HEK293 (cell line): ENCODE results near the gene THRSP.
"Not testable (repeated sequence)": the region's sequence is repeated elsewhere in the genome, so short reads cannot be mapped to it uniquely, and the experiment has no call there.

ENCODE experiments used
- CTCF ChIA-PET: fragments of 350-600 bp; formaldehyde crosslinking; extraction: SDS; loops from one replicate; lab custom pipeline; 2021; ENCODE audit warnings: antibody characterized with exemption; lab: Yijun Ruan, JAX
- POLR2A ChIA-PET: fragments of 300-600 bp; formaldehyde crosslinking; extraction: SDS; loops from one replicate; lab custom pipeline; 2020; ENCODE audit warnings: antibody characterized with exemption, inconsistent platforms; lab: Yijun Ruan, JAX
- H3K27ac ChIP-seq: fragments of 200-500 bp; sonication (Bioruptor generic); 2 replicates; pipeline ENCODE4 v1.5.1; 2014; ENCODE audit warnings: low read depth, low read length, control low read depth, inconsistent platforms; ENCODE audit errors: extremely low read depth
- H3K36me3 ChIP-seq, 2 experiments: fragments of 200-500 bp in 1 of 2; sonication (Bioruptor generic) in 1 of 2; 1 replicate in 1 of 2; 2 replicates in 1 of 2; pipeline ENCODE4 v1.5.1; 2014 to 2017; ENCODE audit warnings: inconsistent platforms in 2 of 2, low read length in 2 of 2; ENCODE audit not compliant: control insufficient read depth in 2 of 2, insufficient read depth in 1 of 2
- H3K4me1 ChIP-seq: fragments of 200-500 bp; sonication (Bioruptor generic); 2 replicates; pipeline ENCODE4 v1.5.1; 2014; ENCODE audit warnings: mild to moderate bottlenecking, low read length, inconsistent platforms; ENCODE audit not compliant: control insufficient read depth, insufficient read depth
- H3K4me3 ChIP-seq: 2 replicates; pipeline ENCODE4 v1.5.1; 2011; ENCODE audit warnings: low read depth, mild to moderate bottlenecking, control low read depth, low read length, moderate library complexity
- H3K9me3 ChIP-seq: fragments of 200-500 bp; sonication (Bioruptor generic); 2 replicates; pipeline ENCODE4 v1.5.1; 2014; ENCODE audit warnings: low read depth, low read length, inconsistent platforms; ENCODE audit not compliant: control insufficient read depth, insufficient read depth
- HIC1 ChIP-seq: fragments of 450-650 bp; formaldehyde crosslinking; IDR thresholded peaks from 2 replicates; pipeline ENCODE4 v1.5.1; 2016; ENCODE audit warnings: missing biosample characterization, missing genetic modification characterization
- KLF16 ChIP-seq: fragments of 450-650 bp; formaldehyde crosslinking; IDR thresholded peaks from 2 replicates; pipeline ENCODE4 v1.5.1; 2017; ENCODE audit warnings: missing biosample characterization, missing genetic modification characterization
- REPIN1 ChIP-seq: fragments of 450-650 bp; formaldehyde crosslinking; IDR thresholded peaks from 2 replicates; pipeline ENCODE4 v1.5.1; 2017; ENCODE audit warnings: missing biosample characterization, missing genetic modification characterization, low read depth
- REST ChIP-seq: fragments of 450-650 bp; formaldehyde crosslinking; IDR thresholded peaks from 2 replicates; pipeline ENCODE4 v1.5.1; 2016; ENCODE audit warnings: missing biosample characterization, missing genetic modification characterization
- ZBTB21 ChIP-seq: fragments of 450-650 bp; formaldehyde crosslinking; IDR thresholded peaks from 2 replicates; pipeline ENCODE4 v1.5.1; 2017; ENCODE audit warnings: missing biosample characterization, missing genetic modification characterization
- ZEB2 ChIP-seq: fragments of 450-650 bp; formaldehyde crosslinking; IDR thresholded peaks from 2 replicates; pipeline ENCODE4 v1.5.1; 2016; ENCODE audit warnings: missing biosample characterization, missing genetic modification characterization
- ZIC2 ChIP-seq: fragments of 450-650 bp; formaldehyde crosslinking; IDR thresholded peaks from 2 replicates; pipeline ENCODE4 v1.5.1; 2016; ENCODE audit warnings: missing biosample characterization, missing genetic modification characterization
- ZNF211 ChIP-seq: fragments of 450-650 bp; formaldehyde crosslinking; IDR thresholded peaks from 2 replicates; pipeline ENCODE4 v1.5.1; 2016; ENCODE audit warnings: low read depth, missing biosample characterization, missing genetic modification characterization
- ZNF239 ChIP-seq: fragments of 450-650 bp; formaldehyde crosslinking; IDR thresholded peaks from 2 replicates; pipeline ENCODE4 v1.5.1; 2016; ENCODE audit warnings: missing biosample characterization, missing genetic modification characterization
- ZNF248 ChIP-seq: fragments of 450-650 bp; formaldehyde crosslinking; IDR thresholded peaks from 2 replicates; pipeline ENCODE4 v1.5.1; 2017; ENCODE audit warnings: missing biosample characterization, missing genetic modification characterization
- ZNF266 ChIP-seq: fragments of 450-650 bp; formaldehyde crosslinking; IDR thresholded peaks from 2 replicates; pipeline ENCODE4 v1.5.1; 2016; ENCODE audit warnings: missing biosample characterization, missing genetic modification characterization, low read depth
- ZNF324 ChIP-seq: fragments of 450-650 bp; formaldehyde crosslinking; IDR thresholded peaks from 2 replicates; pipeline ENCODE4 v1.5.1; 2016; ENCODE audit warnings: missing biosample characterization, missing genetic modification characterization
- ZNF473 ChIP-seq: fragments of 450-650 bp; formaldehyde crosslinking; IDR thresholded peaks from 2 replicates; pipeline ENCODE4 v1.5.1; 2017; ENCODE audit warnings: missing biosample characterization, missing genetic modification characterization
- ZNF629 ChIP-seq: fragments of 450-650 bp; formaldehyde crosslinking; IDR thresholded peaks from 2 replicates; pipeline ENCODE4 v1.5.1; 2017; ENCODE audit warnings: missing biosample characterization, missing genetic modification characterization
- ZNF645 ChIP-seq: fragments of 450-650 bp; formaldehyde crosslinking; IDR thresholded peaks from 2 replicates; pipeline ENCODE4; 2016; ENCODE audit warnings: missing biosample characterization, missing genetic modification characterization
- ZNF670 ChIP-seq: fragments of 450-650 bp; formaldehyde crosslinking; IDR thresholded peaks from 2 replicates; pipeline ENCODE4 v1.5.1; 2016; ENCODE audit warnings: missing biosample characterization, missing genetic modification characterization, low read depth
- ZSCAN16 ChIP-seq: fragments of 450-650 bp; formaldehyde crosslinking; IDR thresholded peaks from 2 replicates; pipeline ENCODE4 v1.5.1; 2016; ENCODE audit warnings: missing biosample characterization, missing genetic modification characterization
- TF ChIP-seq, protein P1 (sequence below): fragments of 450-650 bp; formaldehyde crosslinking; IDR thresholded peaks from 2 replicates; pipeline ENCODE4 v1.5.1; 2017; ENCODE audit warnings: missing biosample characterization, missing genetic modification characterization

The THRSP gene

DNA sequence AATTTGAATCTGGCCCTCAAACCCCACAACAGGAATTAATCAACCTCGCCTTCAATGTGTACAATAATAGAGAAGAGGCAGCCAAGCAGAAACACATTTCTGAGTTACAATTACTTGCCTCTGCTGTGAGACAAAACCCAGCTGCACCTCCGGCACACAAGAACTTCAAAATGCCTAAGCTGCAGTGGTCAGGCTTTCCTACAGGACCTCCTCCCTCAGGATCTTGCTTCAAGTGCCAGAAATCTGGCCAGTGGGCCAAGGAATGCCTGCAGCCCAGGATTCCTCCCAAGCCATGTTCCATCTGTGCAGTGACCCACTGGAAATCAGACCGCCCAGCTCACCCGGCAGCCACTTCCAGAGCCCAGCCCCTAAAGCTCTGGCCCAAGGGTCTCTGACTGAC is 19.4 kb downstream of the THRSP start (continued):
- TF ChIP-seq REPIN1 (tag by site-specific recombination) (no peak), ZNF248 (tag by site-specific recombination) (no peak), KLF16 (tag by site-specific recombination) (no peak), ZBTB21 (tag by site-specific recombination) (no peak), ZNF324 (tag by site-specific recombination) (no peak), ZSCAN16 (tag by site-specific recombination) (no peak), ZNF266 (no peak)
- TF ChIP-seq, all 188 proteins: peak for 0

- POLR2A ChIA-PET, H3K4me3 ChIP-seq, H3K9me3 ChIP-seq, H3K4me1 ChIP-seq, H3K27ac ChIP-seq, H3K36me3 ChIP-seq: not testable (repeated sequence)
- CTCF ChIA-PET: interaction anchor here (0.6 kb wide), 1 partner anchor 11 kb away, joined by 3 read pairs; no protein-coding TSS in a partner anchor
Measured at GRCh38 chr11:78084506-78084905, 20.8 kb downstream of the THRSP start.

- Histone ChIP-seq H3K4me3 (no peak overlapping the region), H3K4me1 (no peaks in the 10 kb centered on the region), H3K27ac (no peak overlapping the region), H3K9me3 (no peaks in the 10 kb centered on the region), H3K36me3 (no peaks in the 10 kb centered on the region)
- CTCF ChIA-PET: no interaction called here
- POLR2A ChIA-PET: no interaction called here
- no peak for TF ChIP-seq ZEB2 (tag by site-specific recombination)
- TF ChIP-seq ZNF670: no peak
- TF ChIP-seq ZNF211 (tag by site-specific recombination): no peak
- TF ChIP-seq, protein P1, sequence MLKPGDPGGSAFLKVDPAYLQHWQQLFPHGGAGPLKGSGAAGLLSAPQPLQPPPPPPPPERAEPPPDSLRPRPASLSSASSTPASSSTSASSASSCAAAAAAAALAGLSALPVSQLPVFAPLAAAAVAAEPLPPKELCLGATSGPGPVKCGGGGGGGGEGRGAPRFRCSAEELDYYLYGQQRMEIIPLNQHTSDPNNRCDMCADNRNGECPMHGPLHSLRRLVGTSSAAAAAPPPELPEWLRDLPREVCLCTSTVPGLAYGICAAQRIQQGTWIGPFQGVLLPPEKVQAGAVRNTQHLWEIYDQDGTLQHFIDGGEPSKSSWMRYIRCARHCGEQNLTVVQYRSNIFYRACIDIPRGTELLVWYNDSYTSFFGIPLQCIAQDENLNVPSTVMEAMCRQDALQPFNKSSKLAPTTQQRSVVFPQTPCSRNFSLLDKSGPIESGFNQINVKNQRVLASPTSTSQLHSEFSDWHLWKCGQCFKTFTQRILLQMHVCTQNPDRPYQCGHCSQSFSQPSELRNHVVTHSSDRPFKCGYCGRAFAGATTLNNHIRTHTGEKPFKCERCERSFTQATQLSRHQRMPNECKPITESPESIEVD (tag by site-specific recombination): no peak
- no peak for TF ChIP-seq ZNF645
- TF ChIP-seq HIC1 (tag by site-specific recombination): no peak
- no peak for TF ChIP-seq ZNF324 (tag by site-specific recombination)
- TF ChIP-seq ZNF629 (tag by site-specific recombination): no peak
- no peak for TF ChIP-seq ZNF239 (tag by site-specific recombination)
- TF ChIP-seq ZNF473 (tag by site-specific recombination): no peak
- TF ChIP-seq ZIC2: no peak
- no peak for TF ChIP-seq REST
Measured at GRCh38 chr11:78085972-78086371, 22.3 kb downstream of the THRSP start.

DNA sequence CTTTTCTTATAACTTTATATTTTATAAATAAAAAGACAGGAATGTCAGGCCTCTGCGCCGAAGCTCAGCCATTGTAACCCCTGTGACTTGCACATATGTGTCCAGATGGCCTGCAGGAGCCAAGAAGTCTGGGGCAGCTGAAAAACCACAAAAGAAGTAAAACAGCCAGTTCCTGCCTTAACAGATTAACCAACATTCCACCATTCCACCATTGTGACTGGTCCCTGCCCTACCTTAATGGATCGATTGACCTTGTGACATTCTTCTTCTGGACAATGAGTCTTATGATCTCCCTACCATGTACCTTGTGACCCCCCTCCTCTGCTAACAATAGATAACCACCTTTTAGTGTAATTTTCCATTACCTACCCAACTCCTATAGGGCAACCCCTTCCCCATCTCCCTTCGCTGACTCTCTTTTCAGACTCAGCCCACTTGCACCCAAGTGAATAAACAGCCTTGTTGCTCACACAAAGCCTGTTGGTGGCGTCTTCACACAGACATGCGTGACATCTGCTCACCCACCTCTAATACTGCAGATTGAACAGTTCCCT is 22.9 kb downstream of the THRSP start:
- POLR2A ChIA-PET: interaction anchor here (0.7 kb wide), 1 partner anchor 12 kb away, joined by 4 read pairs; no protein-coding TSS in a partner anchor
- H3K4me3 ChIP-seq, H3K4me1 ChIP-seq, H3K9me3 ChIP-seq, CTCF ChIA-PET, H3K27ac ChIP-seq, H3K36me3 ChIP-seq: not testable (repeated sequence)
